GM21515 (cell line): ENCODE results near the gene CACNA2D4.
"Not testable (repeated sequence)": the region's sequence is repeated elsewhere in the genome, so short reads cannot be mapped to it uniquely, and the experiment has no call there.

Source experiments
- ATAC-seq: cut with Tn5 transposase; IDR thresholded peaks from one replicate; pipeline ENCODE4 v1.9.1; 2021; ENCODE audit not compliant: unreplicated experiment

Gene CACNA2D4

DNA sequence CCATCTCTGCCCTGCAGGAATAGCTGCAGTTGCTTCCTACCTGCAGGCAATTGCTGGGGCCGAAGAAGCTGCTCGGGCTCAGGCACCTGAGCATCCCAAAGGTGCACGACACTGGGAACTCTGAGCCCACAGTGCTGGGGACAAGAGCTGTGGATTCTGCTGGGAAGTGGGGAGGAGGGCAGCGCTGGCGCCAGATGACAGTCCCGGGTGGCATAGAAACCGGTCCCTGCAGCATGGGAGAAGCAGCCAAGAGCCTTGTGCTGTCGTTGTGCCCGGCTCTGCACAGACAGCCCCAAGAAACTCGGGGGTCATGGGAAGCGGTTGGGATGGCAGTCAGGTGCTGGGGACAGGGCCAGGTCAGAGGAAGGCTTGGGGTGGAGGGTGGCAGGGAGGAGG is 97.6 kb downstream of the CACNA2D4 start:
- ATAC-seq = no peak

GRCh38 chr12:1820191-1820895 is 98.1 kb downstream of the CACNA2D4 start, which contains the start of gene LRTM2:
Gene LRTM2 (plus strand): TSS chr12:1820565. CDS start chr12:1828149, 7,584 bp downstream.
- ATAC-seq = no peak

DNA sequence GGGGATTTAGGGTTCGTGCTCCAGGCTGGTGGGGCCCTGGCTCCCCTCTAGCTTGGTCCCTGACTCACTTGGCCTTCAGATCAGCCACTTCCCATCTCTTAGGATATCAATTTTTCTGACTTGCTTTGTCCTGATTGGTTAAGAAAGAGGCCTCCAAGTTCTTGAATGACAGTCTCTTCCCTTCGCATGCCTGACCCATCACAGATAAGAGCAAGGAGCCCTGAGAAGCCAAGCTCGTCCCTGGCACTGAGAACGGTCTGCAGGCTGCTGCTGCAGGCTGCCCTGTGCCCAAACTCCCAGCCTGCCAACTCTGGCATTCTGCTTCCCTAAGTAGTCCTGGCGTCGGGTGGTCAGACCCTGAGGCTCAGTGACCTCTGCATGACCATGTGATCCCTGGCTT is 98.9 kb downstream of the CACNA2D4 start:
- no peak for ATAC-seq

- ATAC-seq = no peak
These were observed 99.4 kb downstream of the CACNA2D4 start for GRCh38 chr12:1819050-1819449.

GRCh38 chr12:1817928-1818327 is 100.5 kb downstream of the CACNA2D4 start:
- not testable (repeated sequence) for ATAC-seq

DNA sequence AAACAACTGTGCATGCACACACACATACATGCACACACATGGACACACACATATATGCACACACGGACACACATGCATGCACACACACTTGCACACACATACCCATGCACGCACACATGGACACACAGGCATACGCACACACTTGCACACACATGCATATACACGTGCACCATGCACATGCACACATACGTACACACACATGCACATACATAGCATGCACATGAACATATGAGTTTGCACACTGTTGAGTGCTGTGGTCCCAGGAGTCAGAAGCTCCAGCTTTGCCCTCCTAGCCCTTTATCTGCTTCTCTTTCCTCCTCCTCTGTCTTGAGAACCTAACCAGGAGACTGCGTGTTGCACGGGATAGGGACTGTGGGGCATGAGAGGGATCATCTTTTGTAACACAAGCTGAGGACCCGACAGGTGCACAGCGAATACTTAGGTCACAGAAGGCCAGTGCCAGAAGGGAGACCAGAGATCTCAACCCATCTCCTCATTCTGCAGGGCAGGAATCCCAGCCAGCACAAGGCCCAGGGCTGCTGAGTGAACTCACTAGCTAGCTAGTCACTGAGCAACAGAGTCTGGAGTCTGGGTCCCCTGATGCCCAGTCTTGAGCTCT is 101.6 kb downstream of the CACNA2D4 start:
- no peak for ATAC-seq

DNA sequence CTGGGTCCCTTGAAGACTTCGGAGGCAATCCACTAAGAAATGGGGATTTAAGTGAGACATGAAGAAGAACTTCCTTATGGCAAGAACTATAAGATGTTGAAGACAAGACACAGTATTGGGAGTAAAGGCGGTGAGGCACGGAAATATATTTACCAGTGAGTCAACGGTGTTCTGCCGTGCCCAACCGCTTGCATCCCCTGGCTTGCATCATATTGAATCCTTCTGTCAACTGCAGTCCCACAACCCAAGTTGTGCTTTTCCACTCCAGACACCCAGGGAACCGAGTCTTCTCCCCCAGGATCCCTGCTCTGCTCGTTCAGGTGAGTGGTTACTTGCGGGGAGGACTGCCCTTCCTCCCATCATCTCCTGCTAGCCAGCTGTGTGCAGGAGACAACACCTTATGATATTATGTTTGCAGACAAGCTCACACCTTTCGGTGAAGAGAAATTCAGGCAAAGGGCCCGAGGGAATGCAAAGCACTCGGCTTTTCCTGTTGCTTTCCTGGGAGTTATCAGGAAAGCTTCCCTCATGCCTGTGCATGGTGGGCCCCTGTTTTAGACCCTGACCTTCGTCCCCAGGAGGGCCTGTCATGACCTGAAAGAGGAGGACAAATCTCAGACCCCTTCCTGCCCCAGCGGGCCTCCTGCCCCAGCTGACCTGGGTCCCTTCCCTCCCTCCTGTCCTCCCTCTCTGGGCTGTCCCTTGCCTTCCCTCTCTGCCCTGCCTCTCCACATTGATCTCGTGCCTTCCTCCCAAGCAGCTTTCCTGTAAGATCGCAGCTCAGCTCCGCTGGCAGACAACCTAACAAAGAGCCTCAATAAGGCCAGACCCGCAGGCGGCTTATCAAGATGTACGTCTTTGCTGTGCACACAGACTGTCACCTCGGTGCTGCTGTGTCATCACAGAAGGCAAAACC is 102.4 kb downstream of the CACNA2D4 start:
- no peak for ATAC-seq

DNA sequence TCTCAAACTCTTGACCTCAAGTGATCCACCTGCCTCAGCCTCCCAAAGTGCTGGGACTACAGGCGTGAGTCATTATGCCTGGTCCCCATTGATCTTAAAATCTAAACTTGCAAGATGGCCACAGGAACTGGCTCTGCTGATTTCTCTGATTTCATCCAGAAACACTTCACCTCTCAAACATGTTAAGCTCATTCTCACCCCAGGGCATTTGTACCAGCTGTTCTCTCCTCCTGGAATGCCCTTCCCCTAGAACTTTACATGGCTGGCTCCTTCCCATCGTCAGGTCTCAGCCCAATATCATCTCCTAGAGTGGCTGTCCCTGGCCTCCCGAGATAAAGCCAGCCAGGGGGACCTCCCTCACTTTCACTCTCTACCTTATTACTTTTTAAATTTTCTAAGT is 103.3 kb downstream of the CACNA2D4 start:
- no peak for ATAC-seq

GRCh38 chr12:1814266-1814665 is 104.2 kb downstream of the CACNA2D4 start:
- ATAC-seq = no peak

- no peak for ATAC-seq
These were observed 105.7 kb downstream of the CACNA2D4 start for GRCh38 chr12:1812650-1813302.

DNA sequence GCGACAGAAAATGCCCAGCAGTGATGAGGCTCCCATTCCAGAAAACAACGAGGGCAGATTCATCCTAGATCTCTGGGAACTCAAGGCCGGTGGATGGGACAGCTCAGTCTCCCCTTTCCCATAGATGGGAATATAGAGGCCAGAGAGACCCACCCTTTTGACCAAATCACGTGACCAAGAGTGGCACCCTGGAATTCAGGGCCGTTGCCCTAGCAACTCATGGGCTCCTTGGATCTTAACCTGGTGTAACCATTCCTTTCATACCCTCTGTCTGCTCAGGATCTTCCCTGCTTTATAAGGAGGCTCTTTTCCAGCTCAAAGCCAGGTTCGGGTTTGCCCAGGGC is 106.5 kb downstream of the CACNA2D4 start:
- no peak for ATAC-seq

DNA sequence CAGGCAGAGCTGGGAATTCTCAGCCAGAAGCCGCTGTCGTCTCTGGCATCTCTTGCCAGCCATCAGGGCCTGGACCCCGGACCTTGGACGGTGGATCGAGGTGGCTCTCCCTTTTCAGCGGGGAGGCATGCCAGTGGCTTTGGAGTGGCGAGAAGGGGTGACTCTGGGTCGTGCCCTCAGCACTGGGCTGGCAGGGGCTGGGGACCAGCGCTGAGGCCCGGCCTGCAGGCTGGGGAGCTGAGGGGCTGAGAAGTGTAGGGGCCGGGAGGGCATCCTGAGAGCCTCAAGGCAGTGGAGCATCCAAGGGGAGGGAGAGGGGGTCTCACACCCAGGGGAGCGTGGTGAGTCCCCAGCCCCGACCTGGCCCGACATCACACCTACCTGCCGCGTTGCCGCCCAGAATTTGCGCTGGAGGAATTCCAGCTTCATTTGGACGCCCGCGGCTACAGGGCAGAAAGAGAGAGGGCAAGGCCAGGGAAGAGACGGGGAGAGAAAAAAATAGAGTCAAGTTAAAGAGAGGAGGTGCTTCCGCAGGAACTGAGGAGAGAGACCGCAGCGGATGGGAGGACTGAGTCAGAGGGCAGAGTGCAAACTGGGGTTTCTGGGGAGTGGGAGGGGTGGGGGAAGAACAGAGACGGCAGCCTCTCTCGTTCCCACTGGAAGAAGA is 107.0 kb downstream of the CACNA2D4 start:
- no peak for ATAC-seq

DNA sequence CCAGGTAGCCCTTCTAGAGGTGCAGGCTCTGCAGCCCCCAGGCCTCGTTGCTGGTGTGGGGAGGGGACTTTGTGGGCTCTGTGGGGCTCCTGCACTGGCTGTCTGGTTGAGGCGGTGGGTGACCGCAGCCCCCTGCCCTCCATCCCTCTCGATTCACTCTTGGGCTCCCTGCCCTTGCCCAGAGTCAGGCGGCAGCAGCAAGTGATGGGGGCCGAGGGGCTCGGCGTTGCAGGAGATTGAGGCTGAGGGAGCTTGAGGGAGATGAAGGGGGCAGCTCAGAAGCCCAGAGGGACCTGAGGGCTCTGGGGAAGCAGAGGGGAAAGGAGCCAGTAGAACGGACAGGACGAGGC is 107.5 kb downstream of the CACNA2D4 start:
- no peak for ATAC-seq

DNA sequence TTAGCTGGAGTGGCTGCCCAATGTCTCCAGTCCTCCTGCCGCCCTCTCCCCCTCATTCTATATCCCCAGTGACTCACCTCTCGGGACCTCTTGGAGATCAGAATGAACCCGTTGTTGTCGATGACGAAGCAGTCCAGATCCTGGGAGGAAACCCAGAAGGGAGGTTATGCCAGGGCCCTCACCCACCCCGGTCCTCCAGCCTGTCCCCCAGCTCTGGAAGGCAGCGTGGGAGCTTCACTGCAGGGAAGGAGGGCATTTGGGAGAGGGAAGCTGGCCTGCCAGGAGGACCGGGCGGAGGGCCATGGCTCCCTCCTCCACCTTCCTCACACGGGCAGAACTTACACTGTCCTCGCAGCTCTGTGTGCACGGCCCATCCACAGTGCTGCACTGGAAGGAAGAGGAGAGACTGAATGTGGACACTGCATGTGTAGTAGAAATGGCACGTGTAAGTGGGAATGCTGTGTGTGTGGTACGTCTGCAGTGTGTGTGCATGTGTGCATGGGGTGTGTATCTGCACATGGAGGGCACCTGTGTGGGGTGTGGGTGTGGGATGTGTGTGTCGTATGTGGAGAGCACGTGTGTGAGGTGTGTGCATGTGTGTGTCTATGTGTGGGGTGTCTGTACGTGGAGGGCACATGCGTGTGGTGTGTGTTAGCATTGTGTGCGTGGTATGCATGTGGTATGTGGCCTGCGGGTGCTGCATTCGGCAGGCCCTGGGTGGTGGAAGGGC is 108.1 kb downstream of the CACNA2D4 start:
- ATAC-seq = no peak

DNA sequence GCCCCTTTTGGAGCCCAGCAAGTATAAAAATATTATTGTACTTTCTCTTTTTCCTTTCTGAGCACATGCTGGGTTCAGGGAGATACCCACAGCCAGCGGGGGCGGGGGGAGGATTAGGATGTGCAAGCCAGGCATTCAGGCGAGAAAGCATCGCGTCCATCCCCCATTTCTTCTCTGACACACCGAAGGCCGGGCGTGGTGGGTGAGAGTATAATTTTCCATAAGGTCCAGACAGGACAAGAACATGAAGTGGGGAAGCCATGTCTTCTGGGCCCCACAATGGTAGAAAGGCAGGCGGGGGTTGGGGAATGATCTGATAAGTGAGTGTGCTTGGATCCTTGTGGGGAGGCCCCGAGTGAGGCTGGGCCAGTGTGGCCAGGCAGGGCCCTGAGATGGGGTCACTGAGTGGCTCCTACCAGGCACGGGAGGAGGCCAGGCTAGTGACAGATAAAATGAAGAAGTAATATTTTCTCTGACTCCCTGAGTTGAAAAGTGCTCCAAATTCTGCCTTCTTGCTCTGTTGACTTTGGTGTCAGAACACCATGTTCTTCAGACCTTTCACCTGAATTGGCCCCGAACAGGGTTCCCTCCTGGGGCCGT is 108.8 kb downstream of the CACNA2D4 start:
- ATAC-seq = no peak

GRCh38 chr12:1808798-1809480 is 109.5 kb downstream of the CACNA2D4 start:
- ATAC-seq = no peak

- no peak for ATAC-seq
These were observed 110.2 kb downstream of the CACNA2D4 start for GRCh38 chr12:1808036-1808797.

DNA sequence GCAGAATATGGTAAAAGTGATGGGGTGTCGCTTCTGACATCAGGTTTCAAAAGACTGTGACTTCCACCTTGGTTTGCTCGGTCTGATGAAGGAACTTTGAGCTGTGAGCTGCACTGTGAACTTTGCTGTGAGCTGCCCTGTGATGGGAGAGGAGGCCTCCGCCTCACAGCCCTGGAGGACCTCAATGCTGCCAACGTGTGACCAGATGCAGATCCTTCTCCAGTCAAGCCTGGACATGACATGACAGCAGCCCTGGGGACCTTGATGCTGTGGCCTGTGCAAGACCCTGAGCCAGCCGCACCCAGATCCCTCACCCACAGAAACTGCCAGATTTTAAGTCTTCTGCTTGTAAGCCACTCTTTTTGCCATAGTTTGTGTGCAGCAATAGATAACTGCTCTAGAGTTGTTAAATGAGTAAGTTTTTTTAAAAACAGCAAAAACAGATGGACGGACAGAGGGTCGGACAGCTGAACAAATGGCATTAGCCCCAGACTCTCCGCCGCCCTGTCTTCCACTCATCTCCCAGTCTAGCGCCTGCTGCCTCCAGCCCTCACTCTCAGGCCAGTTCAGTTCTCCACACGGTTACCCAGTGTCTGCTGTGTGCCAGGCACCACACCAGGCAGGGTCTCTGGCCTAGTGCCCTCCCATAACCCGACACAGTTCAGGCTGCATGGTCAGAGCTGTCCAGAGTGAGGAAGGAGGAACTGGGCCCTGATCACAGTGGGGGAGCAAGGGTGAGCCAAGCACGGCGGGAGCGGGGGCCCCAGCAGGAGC is 111.2 kb downstream of the CACNA2D4 start:
- no peak for ATAC-seq
